ENCODE data around the gene KRT78. TPM values are rescaled to one million over a fixed set of nuclear protein-coding genes. Genes with fewer than 3 reads are reported as not detected.

Gene KRT78
- polyA plus RNA-seq, 4 donors = not detected

- no peak for DNase-seq (ENCODE audit: low read depth in 4 of 4, low spot score in 2 of 4)
Observed at GRCh38 chr12:52844386-52844785, 4.4 kb downstream of the KRT78 start.

- DNase-seq (ENCODE audit: low read depth in 4 of 4, low spot score in 2 of 4) = no peak
Observed at GRCh38 chr12:52839436-52840105, 9.2 kb downstream of the KRT78 start.

GRCh38 chr12:52838609-52839435, 10.0 kb downstream of the KRT78 start:
- DNase-seq (ENCODE audit: low read depth in 4 of 4, low spot score in 2 of 4) = no peak

GRCh38 chr12:52837781-52838608, 10.8 kb downstream of the KRT78 start:
- no peak for DNase-seq (ENCODE audit: low read depth in 4 of 4, low spot score in 2 of 4)

GRCh38 chr12:52837413-52837741, 11.4 kb downstream of the KRT78 start:
- DNase-seq (ENCODE audit: low read depth in 4 of 4, low spot score in 2 of 4) = no peak

GRCh38 chr12:52836491-52837412, 12.0 kb downstream of the KRT78 start:
- DNase-seq (ENCODE audit: low read depth in 4 of 4, low spot score in 2 of 4) = no peak

GRCh38 chr12:52836042-52836466, 12.7 kb downstream of the KRT78 start:
- no peak for DNase-seq (ENCODE audit: low read depth in 4 of 4, low spot score in 2 of 4)

- DNase-seq (ENCODE audit: low read depth in 4 of 4, low spot score in 2 of 4) = no peak
Observed at GRCh38 chr12:52835271-52836041, 13.3 kb downstream of the KRT78 start.

GRCh38 chr12:52834727-52835001, 14.1 kb downstream of the KRT78 start:
- no peak for DNase-seq (ENCODE audit: low read depth in 4 of 4, low spot score in 2 of 4)

- no peak for DNase-seq (ENCODE audit: low read depth in 4 of 4, low spot score in 2 of 4)
Observed at GRCh38 chr12:52833922-52834726, 14.7 kb downstream of the KRT78 start, which contains the start of gene KRT79. Gene KRT79, minus strand, starts transcription at chr12:52834311. Its CDS starts 51 bp downstream, at chr12:52834260.

- no peak for DNase-seq (ENCODE audit: low read depth in 4 of 4, low spot score in 2 of 4)
Observed at GRCh38 chr12:52832985-52833905, 15.5 kb downstream of the KRT78 start.

GRCh38 chr12:52832451-52832850, 16.3 kb downstream of the KRT78 start:
- no peak for DNase-seq (ENCODE audit: low read depth in 4 of 4, low spot score in 2 of 4)

- DNase-seq (ENCODE audit: low read depth in 4 of 4, low spot score in 2 of 4) = no peak
Observed at GRCh38 chr12:52831251-52831650, 17.5 kb downstream of the KRT78 start.

- DNase-seq (ENCODE audit: low read depth in 4 of 4, low spot score in 2 of 4) = no peak
Observed at GRCh38 chr12:52829986-52830770, 18.6 kb downstream of the KRT78 start.

- no peak for DNase-seq (ENCODE audit: low read depth in 4 of 4, low spot score in 2 of 4)
Observed at GRCh38 chr12:52828591-52829021, 20.2 kb downstream of the KRT78 start.

GRCh38 chr12:52828156-52828555, 20.6 kb downstream of the KRT78 start:
- no peak for DNase-seq (ENCODE audit: low read depth in 4 of 4, low spot score in 2 of 4)

Data from left renal cortex interstitium (tissue), 4 donors.